Duodenal mucosa (tissue), 2 donors: ENCODE data around the gene P4HA3.

Experiments used
- H3K27ac ChIP-seq: one replicate; pipeline ENCODE4 v1.7.0; 2013; ENCODE audit warnings: low read depth, low read length
- H3K27me3 ChIP-seq, 2 donors: one replicate each; pipeline ENCODE4 v1.7.0; 2013; ENCODE audit warnings: low read length in 2 of 2, control low read depth in 1 of 2; ENCODE audit not compliant: insufficient read depth in 2 of 2, control insufficient read depth in 1 of 2
- H3K36me3 ChIP-seq, 2 donors: one replicate each; pipeline ENCODE4 v1.7.0; 2013; ENCODE audit warnings: low read length in 2 of 2, control low read depth in 1 of 2; ENCODE audit not compliant: insufficient read depth in 2 of 2, control insufficient read depth in 1 of 2
- H3K4me1 ChIP-seq, 2 donors: one replicate each; pipeline ENCODE4 v1.7.0; 2013; ENCODE audit warnings: low read length in 2 of 2, control low read depth in 1 of 2; ENCODE audit not compliant: insufficient read depth in 2 of 2, control insufficient read depth in 1 of 2
- H3K4me3 ChIP-seq, 2 donors: one replicate each; pipeline ENCODE4 v1.7.0; 2013; ENCODE audit warnings: low read length in 2 of 2, low read depth in 1 of 2
- H3K9ac ChIP-seq, 2 donors: one replicate each; pipeline ENCODE4 v1.7.0; 2013; ENCODE audit warnings: low read length in 2 of 2, low read depth in 1 of 2
- H3K9me3 ChIP-seq, 2 donors: one replicate each; pipeline ENCODE4 v1.7.0; 2013; ENCODE audit warnings: low read length in 2 of 2, control low read depth in 1 of 2; ENCODE audit not compliant: control insufficient read depth in 1 of 2

P4HA3 gene

GRCh38 chr11:74319139-74319816, 7.8 kb upstream of the P4HA3 start:
- Histone ChIP-seq H3K27me3 (no peaks in the 10 kb centered on the region), H3K9me3 (peaks cover 4 to 7% of the 10 kb centered on the region in 2 donors), H3K4me3 (no peak overlapping the region), H3K27ac (no peak overlapping the region), H3K9ac (no peak overlapping the region), H3K4me1 (no peaks in the 10 kb centered on the region), H3K36me3 (no peaks in the 10 kb centered on the region)

- Histone ChIP-seq H3K27ac (no peak overlapping the region), H3K4me3 (no peak overlapping the region), H3K9ac (no peak overlapping the region)
Measured at GRCh38 chr11:74318241-74318932, 6.9 kb upstream of the P4HA3 start.

GRCh38 chr11:74316772-74317505, 5.5 kb upstream of the P4HA3 start:
- H3K27ac ChIP-seq, result no peak overlapping the region
- H3K4me1 ChIP-seq, result no peaks in the 10 kb centered on the region
- H3K27me3 ChIP-seq, result no peaks in the 10 kb centered on the region
- peaks cover 4 to 7% of the 10 kb centered on the region in 2 donors for H3K9me3 ChIP-seq
- H3K9ac ChIP-seq, result no peak overlapping the region
- no peak overlapping the region for H3K4me3 ChIP-seq
- H3K36me3 ChIP-seq, result no peaks in the 10 kb centered on the region

More at GRCh38 chr11:74318241-74318932, 6.9 kb upstream of the P4HA3 start:
- no peaks in the 10 kb centered on the region for H3K36me3 ChIP-seq
- peaks cover 4 to 7% of the 10 kb centered on the region in 2 donors for H3K9me3 ChIP-seq
- no peaks in the 10 kb centered on the region for H3K27me3 ChIP-seq
- no peaks in the 10 kb centered on the region for H3K4me1 ChIP-seq

- Histone ChIP-seq H3K4me1 (peaks cover 5 to 6% of the 10 kb centered on the region in 2 donors), H3K27ac (no peak overlapping the region), H3K9me3 (peaks cover 4 to 7% of the 10 kb centered on the region in 2 donors), H3K27me3 (peaks cover 11 to 12% of the 10 kb centered on the region in 2 donors), H3K4me3 (no peak overlapping the region), H3K36me3 (no peaks in the 10 kb centered on the region), H3K9ac (no peak overlapping the region)
Measured at GRCh38 chr11:74312326-74312725, 886 bp upstream of the P4HA3 start.

GRCh38 chr11:74310857-74311256, 583 bp downstream of the P4HA3 start:
- Histone ChIP-seq H3K4me3 (peak overlapping the region; percentile 55 to 58), H3K4me1 (peaks cover 5 to 6% of the 10 kb centered on the region in 2 donors), H3K9me3 (no peaks in the 10 kb centered on the region), H3K27ac (no peak overlapping the region), H3K27me3 (peaks cover 11 to 12% of the 10 kb centered on the region in 2 donors), H3K9ac (peak overlapping the region in 1 of 2 donors; percentile 15), H3K36me3 (no peaks in the 10 kb centered on the region)

GRCh38 chr11:74307434-74307833, 4.0 kb downstream of the P4HA3 start:
- Histone ChIP-seq H3K4me1 (peaks cover 5 to 6% of the 10 kb centered on the region in 2 donors), H3K36me3 (no peaks in the 10 kb centered on the region), H3K4me3 (no peak overlapping the region), H3K9me3 (no peaks in the 10 kb centered on the region), H3K9ac (no peak overlapping the region), H3K27ac (no peak overlapping the region), H3K27me3 (peaks cover 11 to 14% of the 10 kb centered on the region in 2 donors)

- Histone ChIP-seq H3K27me3 (peaks cover 11 to 14% of the 10 kb centered on the region in 2 donors), H3K4me1 (peaks cover 5 to 6% of the 10 kb centered on the region in 2 donors), H3K9ac (no peak overlapping the region), H3K4me3 (no peak overlapping the region), H3K36me3 (no peaks in the 10 kb centered on the region), H3K9me3 (no peaks in the 10 kb centered on the region), H3K27ac (no peak overlapping the region)
Measured at GRCh38 chr11:74306435-74307175, 4.8 kb downstream of the P4HA3 start.

- H3K9ac ChIP-seq, result no peak overlapping the region
Measured at GRCh38 chr11:74299015-74299414, 12.4 kb downstream of the P4HA3 start.

GRCh38 chr11:74297484-74297883, 14.0 kb downstream of the P4HA3 start:
- H3K4me1 ChIP-seq, result no peaks in the 10 kb centered on the region
- H3K4me3 ChIP-seq, result no peak overlapping the region
- H3K9me3 ChIP-seq, result no peaks in the 10 kb centered on the region
- no peak overlapping the region for H3K27ac ChIP-seq
- H3K9ac ChIP-seq, result no peak overlapping the region
- no peaks in the 10 kb centered on the region for H3K36me3 ChIP-seq
- no peaks in the 10 kb centered on the region for H3K27me3 ChIP-seq

More at GRCh38 chr11:74299015-74299414, 12.4 kb downstream of the P4HA3 start:
- Histone ChIP-seq H3K27ac (no peak overlapping the region), H3K4me3 (no peak overlapping the region), H3K4me1 (no peaks in the 10 kb centered on the region), H3K36me3 (no peaks in the 10 kb centered on the region), H3K27me3 (no peaks in the 10 kb centered on the region), H3K9me3 (no peaks in the 10 kb centered on the region)
